PC-3 (cell line): Measurements from ENCODE around the gene FAM149A.

ENCODE experiments used
- EZH2 ChIP-seq: fragments of 300-600 bp; sonication (generic); IDR thresholded peaks from one replicate; pipeline ENCODE4 v1.6.1; 2017; ENCODE audit warnings: antibody characterized with exemption, mild to moderate bottlenecking, low read length; ENCODE audit not compliant: unreplicated experiment
- TF ChIP-seq, protein P1 (sequence below): fragments of 300-600 bp; sonication (generic); conservative IDR thresholded peaks from 2 replicates; pipeline ENCODE4 v1.5.1; 2017; ENCODE audit warnings: antibody characterized with exemption, low read depth, mild to moderate bottlenecking, low read length

- TF ChIP-seq, protein P1, sequence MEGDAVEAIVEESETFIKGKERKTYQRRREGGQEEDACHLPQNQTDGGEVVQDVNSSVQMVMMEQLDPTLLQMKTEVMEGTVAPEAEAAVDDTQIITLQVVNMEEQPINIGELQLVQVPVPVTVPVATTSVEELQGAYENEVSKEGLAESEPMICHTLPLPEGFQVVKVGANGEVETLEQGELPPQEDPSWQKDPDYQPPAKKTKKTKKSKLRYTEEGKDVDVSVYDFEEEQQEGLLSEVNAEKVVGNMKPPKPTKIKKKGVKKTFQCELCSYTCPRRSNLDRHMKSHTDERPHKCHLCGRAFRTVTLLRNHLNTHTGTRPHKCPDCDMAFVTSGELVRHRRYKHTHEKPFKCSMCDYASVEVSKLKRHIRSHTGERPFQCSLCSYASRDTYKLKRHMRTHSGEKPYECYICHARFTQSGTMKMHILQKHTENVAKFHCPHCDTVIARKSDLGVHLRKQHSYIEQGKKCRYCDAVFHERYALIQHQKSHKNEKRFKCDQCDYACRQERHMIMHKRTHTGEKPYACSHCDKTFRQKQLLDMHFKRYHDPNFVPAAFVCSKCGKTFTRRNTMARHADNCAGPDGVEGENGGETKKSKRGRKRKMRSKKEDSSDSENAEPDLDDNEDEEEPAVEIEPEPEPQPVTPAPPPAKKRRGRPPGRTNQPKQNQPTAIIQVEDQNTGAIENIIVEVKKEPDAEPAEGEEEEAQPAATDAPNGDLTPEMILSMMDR, result no peak
- TF ChIP-seq EZH2, result no peak
Measured at GRCh38 chr4:186217733-186218293, 113.3 kb downstream of the FAM149A start.
